Stimulated activated CD4-positive, alpha-beta T cell treated with anti-CD3 and anti-CD28 coated beads, Interleukin-2, amount 100 ng/mL, for 48 hours (primary cell): ENCODE data around the gene NCBP3.
A peak's percentile ranks its signal among the peaks of the same experiment; 100 is the strongest.

Experiments
- DNase-seq, 2 donors: peaks; one replicate each; pipeline ENCODE4 v3.0.0-alpha.2; 2020

Gene NCBP3, protein sequence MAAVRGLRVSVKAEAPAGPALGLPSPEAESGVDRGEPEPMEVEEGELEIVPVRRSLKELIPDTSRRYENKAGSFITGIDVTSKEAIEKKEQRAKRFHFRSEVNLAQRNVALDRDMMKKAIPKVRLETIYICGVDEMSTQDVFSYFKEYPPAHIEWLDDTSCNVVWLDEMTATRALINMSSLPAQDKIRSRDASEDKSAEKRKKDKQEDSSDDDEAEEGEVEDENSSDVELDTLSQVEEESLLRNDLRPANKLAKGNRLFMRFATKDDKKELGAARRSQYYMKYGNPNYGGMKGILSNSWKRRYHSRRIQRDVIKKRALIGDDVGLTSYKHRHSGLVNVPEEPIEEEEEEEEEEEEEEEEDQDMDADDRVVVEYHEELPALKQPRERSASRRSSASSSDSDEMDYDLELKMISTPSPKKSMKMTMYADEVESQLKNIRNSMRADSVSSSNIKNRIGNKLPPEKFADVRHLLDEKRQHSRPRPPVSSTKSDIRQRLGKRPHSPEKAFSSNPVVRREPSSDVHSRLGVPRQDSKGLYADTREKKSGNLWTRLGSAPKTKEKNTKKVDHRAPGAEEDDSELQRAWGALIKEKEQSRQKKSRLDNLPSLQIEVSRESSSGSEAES

GRCh38 chr17:3845621-3846436 is at the start of gene NCBP3:
TSS of gene NCBP3 (minus strand) at chr17:3846246. CDS start at chr17:3846223, 23 bp downstream.
- DNase-seq, result peak; percentile 89 to 96

- DNase-seq, result no peak
Measured at GRCh38 chr17:3895354-3895753, 49.3 kb upstream of the NCBP3 start.

DNA sequence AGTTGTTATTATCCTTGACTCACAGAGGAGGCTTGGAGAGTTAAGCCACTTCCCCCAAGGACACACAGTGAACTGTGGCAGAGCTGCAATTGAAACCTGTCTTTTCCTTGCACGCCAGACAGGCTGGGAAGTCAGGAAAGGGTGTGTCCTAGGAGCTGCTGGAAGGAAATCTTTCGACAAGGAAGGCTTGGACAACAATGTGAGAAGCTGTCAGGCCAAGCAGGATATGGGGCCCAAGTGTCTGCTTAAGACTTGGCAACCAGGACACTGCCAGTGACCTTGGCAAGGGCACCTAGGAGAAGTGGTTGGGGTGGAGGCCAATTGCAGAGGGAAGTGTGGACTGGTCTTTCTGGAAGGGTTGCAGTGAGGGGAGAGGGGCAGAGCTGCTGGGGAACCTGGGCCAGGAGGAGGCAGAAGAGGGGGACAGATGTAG is 48.9 kb upstream of the NCBP3 start:
- no peak for DNase-seq

GRCh38 chr17:3894188-3894587 is 48.1 kb upstream of the NCBP3 start:
- no peak for DNase-seq

- no peak for DNase-seq
Measured at GRCh38 chr17:3893720-3894116, 47.7 kb upstream of the NCBP3 start.

DNA sequence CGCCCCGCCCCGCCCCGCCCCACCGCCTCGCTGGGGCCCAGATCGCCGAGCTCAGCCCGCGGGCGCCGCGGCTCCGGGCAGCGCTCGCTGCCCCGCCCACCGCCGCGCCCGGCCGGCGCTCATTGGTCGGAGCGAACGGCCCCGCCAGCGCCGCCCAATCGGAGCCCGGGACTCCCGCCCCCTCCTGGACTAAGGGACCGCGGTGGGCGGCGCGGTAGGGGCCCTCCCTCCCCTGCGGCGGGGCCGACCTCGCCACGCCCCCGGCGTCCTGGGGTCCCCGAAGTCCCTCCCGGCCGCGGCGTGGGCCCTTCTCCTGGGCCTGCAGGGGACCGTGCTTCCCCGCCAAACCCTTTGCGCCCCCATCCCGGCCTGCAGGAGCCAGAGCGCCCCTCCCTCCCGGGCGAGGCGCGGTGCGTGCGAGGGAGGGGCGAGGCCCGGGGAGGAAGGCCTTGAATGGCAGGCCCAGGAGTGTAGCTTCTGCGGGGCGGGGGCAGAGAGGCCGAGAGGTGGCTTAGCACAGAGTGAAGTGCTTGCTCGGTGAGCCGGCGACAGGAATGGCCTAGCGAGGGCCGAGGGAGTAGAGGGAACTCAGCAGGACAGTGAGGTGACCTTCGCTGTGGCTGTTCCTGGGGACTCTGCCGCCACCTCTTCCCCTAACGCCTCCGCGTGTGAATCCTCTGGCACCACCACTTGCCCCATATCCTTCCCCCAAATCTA is 47.1 kb upstream of the NCBP3 start, which contains the start of gene CAMKK1:
TSS of gene CAMKK1 (minus strand) at position 51 of the 717 bp plus-strand sequence. CDS start 7,366 bp downstream, outside the sequence.
- DNase-seq, result peak; percentile 83 to 87

- peak; percentile 23 to 44 for DNase-seq
Measured at GRCh38 chr17:3892095-3892998, 46.3 kb upstream of the NCBP3 start.

DNA sequence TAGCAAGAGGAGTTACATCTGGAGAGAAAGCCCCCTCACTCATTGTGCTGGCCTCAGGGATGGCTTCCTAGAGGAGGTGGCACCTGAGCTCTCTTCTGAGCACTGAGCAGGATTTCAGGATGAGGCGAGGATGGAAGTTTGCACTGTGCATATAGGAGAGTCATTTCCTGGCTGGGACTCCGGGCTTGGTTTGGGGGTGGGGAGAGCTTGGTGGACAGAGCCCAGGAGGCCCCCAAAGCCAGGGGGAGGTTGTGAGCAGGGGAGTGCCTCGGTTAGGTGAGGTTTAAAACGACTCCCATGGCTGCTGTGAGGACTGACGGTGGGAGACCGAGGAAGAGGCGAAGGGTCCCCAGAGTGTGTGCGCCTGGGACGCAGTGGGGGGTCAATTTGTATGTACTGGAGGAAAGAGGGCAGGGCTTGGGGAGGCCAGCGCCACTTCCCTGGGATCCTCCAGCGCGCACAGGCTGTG is 45.6 kb upstream of the NCBP3 start:
- DNase-seq, result no peak

GRCh38 chr17:3890878-3891219 is 44.8 kb upstream of the NCBP3 start:
- no peak for DNase-seq

- no peak for DNase-seq
Measured at GRCh38 chr17:3890082-3890877, 44.2 kb upstream of the NCBP3 start.

- DNase-seq, result no peak
Measured at GRCh38 chr17:3889325-3890012, 43.4 kb upstream of the NCBP3 start.

GRCh38 chr17:3888343-3889171 is 42.5 kb upstream of the NCBP3 start:
- DNase-seq, result no peak

- no peak for DNase-seq
Measured at GRCh38 chr17:3887804-3888203, 41.8 kb upstream of the NCBP3 start.

DNA sequence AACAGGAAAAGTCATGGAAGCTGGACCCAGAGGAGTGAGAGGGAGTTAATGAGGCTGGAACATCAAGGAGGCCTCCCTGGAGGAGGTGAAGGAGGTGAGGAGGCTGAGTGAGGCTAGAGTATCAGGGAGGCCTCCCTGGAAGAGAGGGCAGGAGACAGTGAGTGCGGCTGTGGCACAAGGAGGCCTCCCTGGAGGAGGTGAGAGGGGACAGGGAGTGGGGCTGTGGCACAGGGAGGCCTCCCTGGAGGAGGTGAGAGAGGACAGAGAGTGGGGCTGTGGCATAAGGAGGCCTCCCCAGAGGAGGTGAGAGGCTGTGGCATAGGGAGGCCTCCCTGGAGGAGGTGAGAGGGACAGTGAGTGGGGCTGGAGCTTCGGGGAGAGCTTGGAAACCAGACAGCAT is 41.3 kb upstream of the NCBP3 start:
- no peak for DNase-seq

- no peak for DNase-seq
Measured at GRCh38 chr17:3886776-3887175, 40.7 kb upstream of the NCBP3 start.

DNA sequence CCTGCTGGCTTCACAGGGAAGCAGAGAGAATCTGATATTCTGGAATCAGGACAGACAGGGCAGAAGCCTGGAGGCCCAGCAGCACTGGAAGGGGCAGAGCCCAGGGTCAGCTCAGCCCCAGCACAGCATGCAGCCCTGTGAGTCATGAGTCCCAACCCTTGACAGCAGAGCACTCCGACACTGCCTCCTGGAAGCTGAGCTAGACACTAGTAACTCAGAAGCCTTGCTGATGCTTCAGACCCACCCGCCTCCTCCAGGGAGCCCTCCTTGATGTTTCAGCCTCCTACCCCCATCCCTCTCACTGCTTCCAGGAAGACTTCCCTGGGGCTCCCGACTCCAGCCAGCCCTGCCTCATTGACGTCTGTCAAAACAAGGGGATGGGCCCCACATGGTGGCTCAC is 39.9 kb upstream of the NCBP3 start:
- DNase-seq, result no peak

DNA sequence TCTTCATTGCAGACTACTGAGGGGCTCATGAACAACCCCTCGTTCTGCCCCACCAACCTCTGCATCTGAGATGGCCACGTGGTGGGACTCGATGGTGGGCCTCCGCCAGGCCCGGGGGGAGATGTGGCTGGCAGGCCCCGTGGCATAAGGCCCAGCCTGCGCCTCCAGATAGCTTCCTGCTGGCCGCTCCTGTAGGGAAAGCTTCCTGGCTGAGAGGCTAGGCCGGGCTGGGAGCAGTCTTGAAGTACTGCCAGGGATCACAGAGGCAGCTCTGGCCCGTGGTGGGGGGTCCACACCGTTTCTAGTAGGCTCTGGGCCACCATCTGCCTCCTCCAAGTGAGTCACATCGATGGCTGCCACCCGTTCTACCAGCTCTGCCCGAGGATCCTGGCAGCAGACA is 39.2 kb upstream of the NCBP3 start:
- DNase-seq, result no peak

DNA sequence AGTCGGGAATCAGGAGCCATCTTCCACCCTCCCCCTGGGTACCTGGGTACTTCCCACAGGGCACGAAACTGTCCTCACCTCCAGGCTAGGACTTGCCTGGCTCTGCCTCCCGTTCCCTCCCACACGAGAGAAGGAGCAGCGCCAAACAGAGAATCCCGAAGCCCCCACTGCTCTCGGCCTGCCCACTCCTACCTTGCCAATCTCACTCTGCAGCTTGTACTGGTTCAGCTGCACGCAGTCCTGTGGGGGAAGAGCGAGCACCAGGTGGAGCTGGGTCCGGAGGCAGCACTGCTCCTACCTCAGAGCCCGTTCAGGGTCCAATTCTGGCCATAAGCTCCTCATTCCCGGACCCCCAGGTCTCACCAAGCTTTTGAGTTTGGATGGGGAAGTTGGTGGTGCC is 38.1 kb upstream of the NCBP3 start:
- no peak for DNase-seq

DNA sequence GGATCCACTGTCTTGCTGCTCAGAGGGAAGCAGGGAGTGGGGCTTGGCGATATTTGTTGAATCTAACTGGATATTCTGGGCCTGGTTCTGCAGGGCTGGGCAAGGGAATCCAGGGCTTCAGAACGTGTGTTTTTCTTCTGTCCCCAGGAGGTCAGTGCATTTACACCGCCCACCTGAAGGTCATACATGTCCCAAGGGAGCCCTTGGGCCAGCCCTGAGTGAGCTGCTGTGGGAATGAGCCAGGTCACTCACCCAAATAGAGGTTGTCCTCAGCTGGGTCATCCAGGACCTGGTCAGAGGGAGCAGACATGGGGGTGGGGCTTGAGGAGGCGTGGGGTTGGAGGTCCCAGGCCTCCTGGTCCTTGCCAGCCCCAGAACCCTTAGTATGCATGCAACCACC is 36.2 kb upstream of the NCBP3 start:
- DNase-seq, result no peak
